Measurements from ENCODE around the gene P2RY13.

P2RY13 gene

GRCh38 chr3:151293127-151293526, 36.2 kb downstream of the P2RY13 start:
- Histone ChIP-seq H3K27me3 (ENCODE audit: control insufficient read depth, insufficient read depth, low read length) (no peaks in the 10 kb centered on the region), H3K27ac (ENCODE audit: low read depth, low read length) (no peak overlapping the region), H3K36me3 (ENCODE audit: control insufficient read depth, insufficient read depth, low read length) (no peaks in the 10 kb centered on the region), H3K4me1 (ENCODE audit: control insufficient read depth, insufficient read depth, low read length) (no peaks in the 10 kb centered on the region), H3K9me3 (ENCODE audit: control insufficient read depth, insufficient read depth, low read depth, low read length) (no peaks in the 10 kb centered on the region), H3K4me3 (ENCODE audit: low read depth, low read length) (no peak overlapping the region), H3K9ac (ENCODE audit: low read length) (no peak overlapping the region)

GRCh38 chr3:151290673-151291072, 38.7 kb downstream of the P2RY13 start:
- H3K4me1 ChIP-seq (ENCODE audit: control insufficient read depth, insufficient read depth, low read length): no peaks in the 10 kb centered on the region
- H3K36me3 ChIP-seq (ENCODE audit: control insufficient read depth, insufficient read depth, low read length): no peaks in the 10 kb centered on the region
- H3K9me3 ChIP-seq (ENCODE audit: control insufficient read depth, insufficient read depth, low read depth, low read length): no peaks in the 10 kb centered on the region
- H3K27me3 ChIP-seq (ENCODE audit: control insufficient read depth, insufficient read depth, low read length): no peaks in the 10 kb centered on the region
- no peak overlapping the region for H3K9ac ChIP-seq (ENCODE audit: low read length)
- no peak overlapping the region for H3K27ac ChIP-seq (ENCODE audit: low read depth, low read length)
- H3K4me3 ChIP-seq (ENCODE audit: low read depth, low read length): no peak overlapping the region

GRCh38 chr3:151289445-151289844, 39.9 kb downstream of the P2RY13 start:
- Histone ChIP-seq H3K4me1 (ENCODE audit: control insufficient read depth, insufficient read depth, low read length) (no peaks in the 10 kb centered on the region), H3K36me3 (ENCODE audit: control insufficient read depth, insufficient read depth, low read length) (no peaks in the 10 kb centered on the region)

GRCh38 chr3:151285940-151286339, 43.4 kb downstream of the P2RY13 start:
- H3K9me3 ChIP-seq (ENCODE audit: control insufficient read depth, insufficient read depth, low read depth, low read length): no peaks in the 10 kb centered on the region
- H3K4me1 ChIP-seq (ENCODE audit: control insufficient read depth, insufficient read depth, low read length): no peaks in the 10 kb centered on the region
- no peaks in the 10 kb centered on the region for H3K36me3 ChIP-seq (ENCODE audit: control insufficient read depth, insufficient read depth, low read length)
- H3K27ac ChIP-seq (ENCODE audit: low read depth, low read length): no peak overlapping the region
- no peaks in the 10 kb centered on the region for H3K27me3 ChIP-seq (ENCODE audit: control insufficient read depth, insufficient read depth, low read length)
- no peak overlapping the region for H3K4me3 ChIP-seq (ENCODE audit: low read depth, low read length)
- no peak overlapping the region for H3K9ac ChIP-seq (ENCODE audit: low read length)

More at GRCh38 chr3:151289445-151289844, 39.9 kb downstream of the P2RY13 start:
- no peak overlapping the region for H3K9ac ChIP-seq (ENCODE audit: low read length)
- no peak overlapping the region for H3K27ac ChIP-seq (ENCODE audit: low read depth, low read length)
- H3K27me3 ChIP-seq (ENCODE audit: control insufficient read depth, insufficient read depth, low read length): no peaks in the 10 kb centered on the region
- H3K9me3 ChIP-seq (ENCODE audit: control insufficient read depth, insufficient read depth, low read depth, low read length): no peaks in the 10 kb centered on the region
- no peak overlapping the region for H3K4me3 ChIP-seq (ENCODE audit: low read depth, low read length)

GRCh38 chr3:151283907-151284461, 45.4 kb downstream of the P2RY13 start:
- Histone ChIP-seq H3K27me3 (ENCODE audit: control insufficient read depth, insufficient read depth, low read length) (no peaks in the 10 kb centered on the region), H3K27ac (ENCODE audit: low read depth, low read length) (no peak overlapping the region), H3K4me3 (ENCODE audit: low read depth, low read length) (no peak overlapping the region), H3K9ac (ENCODE audit: low read length) (no peak overlapping the region), H3K4me1 (ENCODE audit: control insufficient read depth, insufficient read depth, low read length) (no peaks in the 10 kb centered on the region), H3K9me3 (ENCODE audit: control insufficient read depth, insufficient read depth, low read depth, low read length) (no peaks in the 10 kb centered on the region), H3K36me3 (ENCODE audit: control insufficient read depth, insufficient read depth, low read length) (no peaks in the 10 kb centered on the region)

GRCh38 chr3:151283387-151283786, 46.0 kb downstream of the P2RY13 start:
- no peaks in the 10 kb centered on the region for H3K27me3 ChIP-seq (ENCODE audit: control insufficient read depth, insufficient read depth, low read length)
- no peak overlapping the region for H3K9ac ChIP-seq (ENCODE audit: low read length)
- no peak overlapping the region for H3K27ac ChIP-seq (ENCODE audit: low read depth, low read length)
- no peaks in the 10 kb centered on the region for H3K4me1 ChIP-seq (ENCODE audit: control insufficient read depth, insufficient read depth, low read length)
- H3K4me3 ChIP-seq (ENCODE audit: low read depth, low read length): no peak overlapping the region
- H3K36me3 ChIP-seq (ENCODE audit: control insufficient read depth, insufficient read depth, low read length): no peaks in the 10 kb centered on the region
- H3K9me3 ChIP-seq (ENCODE audit: control insufficient read depth, insufficient read depth, low read depth, low read length): no peaks in the 10 kb centered on the region

- Histone ChIP-seq H3K4me3 (ENCODE audit: low read depth, low read length) (no peak overlapping the region), H3K9ac (ENCODE audit: low read length) (no peak overlapping the region), H3K9me3 (ENCODE audit: control insufficient read depth, insufficient read depth, low read depth, low read length) (no peaks in the 10 kb centered on the region), H3K36me3 (ENCODE audit: control insufficient read depth, insufficient read depth, low read length) (no peaks in the 10 kb centered on the region), H3K4me1 (ENCODE audit: control insufficient read depth, insufficient read depth, low read length) (no peaks in the 10 kb centered on the region), H3K27ac (ENCODE audit: low read depth, low read length) (no peak overlapping the region), H3K27me3 (ENCODE audit: control insufficient read depth, insufficient read depth, low read length) (no peaks in the 10 kb centered on the region)
Observed at GRCh38 chr3:151282921-151283320, 46.4 kb downstream of the P2RY13 start.

GRCh38 chr3:151281671-151282324, 47.6 kb downstream of the P2RY13 start:
- H3K27ac ChIP-seq (ENCODE audit: low read depth, low read length): no peak overlapping the region
- H3K4me3 ChIP-seq (ENCODE audit: low read depth, low read length): no peak overlapping the region
- H3K36me3 ChIP-seq (ENCODE audit: control insufficient read depth, insufficient read depth, low read length): no peaks in the 10 kb centered on the region
- H3K27me3 ChIP-seq (ENCODE audit: control insufficient read depth, insufficient read depth, low read length): no peaks in the 10 kb centered on the region
- H3K9ac ChIP-seq (ENCODE audit: low read length): no peak overlapping the region
- no peaks in the 10 kb centered on the region for H3K4me1 ChIP-seq (ENCODE audit: control insufficient read depth, insufficient read depth, low read length)
- no peaks in the 10 kb centered on the region for H3K9me3 ChIP-seq (ENCODE audit: control insufficient read depth, insufficient read depth, low read depth, low read length)

- Histone ChIP-seq H3K36me3 (ENCODE audit: control insufficient read depth, insufficient read depth, low read length) (no peaks in the 10 kb centered on the region), H3K4me3 (ENCODE audit: low read depth, low read length) (no peak within 1 kb of the TSS), H3K9me3 (ENCODE audit: control insufficient read depth, insufficient read depth, low read depth, low read length) (no peaks in the 10 kb centered on the region), H3K4me1 (ENCODE audit: control insufficient read depth, insufficient read depth, low read length) (peaks cover 12% of the 10 kb centered on the region; the same call in 1 of the 2 replicates), H3K9ac (ENCODE audit: low read length) (no peak within 1 kb of the TSS), H3K27me3 (ENCODE audit: control insufficient read depth, insufficient read depth, low read length) (no peaks in the 10 kb centered on the region), H3K27ac (ENCODE audit: low read depth, low read length) (no peak within 1 kb of the TSS)
Observed at GRCh38 chr3:151278230-151278629, 51.1 kb downstream of the P2RY13 start, which contains the start of gene P2RY14. TSS of gene P2RY14 (minus strand) at chr3:151278542. CDS start at chr3:151214316, 64,226 bp downstream.

- no peak overlapping the region for H3K27ac ChIP-seq (ENCODE audit: low read depth, low read length)
- H3K27me3 ChIP-seq (ENCODE audit: control insufficient read depth, insufficient read depth, low read length): no peaks in the 10 kb centered on the region
- no peak overlapping the region for H3K9ac ChIP-seq (ENCODE audit: low read length)
- no peak overlapping the region for H3K4me3 ChIP-seq (ENCODE audit: low read depth, low read length)
- H3K9me3 ChIP-seq (ENCODE audit: control insufficient read depth, insufficient read depth, low read depth, low read length): no peaks in the 10 kb centered on the region
- H3K4me1 ChIP-seq (ENCODE audit: control insufficient read depth, insufficient read depth, low read length): peaks cover 12% of the 10 kb centered on the region; the same call in 1 of the 2 replicates
- H3K36me3 ChIP-seq (ENCODE audit: control insufficient read depth, insufficient read depth, low read length): no peaks in the 10 kb centered on the region
Observed at GRCh38 chr3:151276687-151277042, 52.7 kb downstream of the P2RY13 start.

Data from HUES6 (cell line).